NCI-H146 treated with DMSO at 0.1 percent for 48 hours (cell line): ENCODE results near the gene PRKD1.
A peak's percentile ranks its signal among the peaks of the same experiment; 100 is the strongest.

Source experiments
- DNase-seq: peaks from one replicate; lab custom pipeline; 2025; ENCODE audit not compliant: unreplicated experiment; lab: John Stamatoyannopoulos, UW

The PRKD1 gene

GRCh38 chr14:29684926-29685325, 242.7 kb downstream of the PRKD1 start:
- DNase-seq = no peak

GRCh38 chr14:29682789-29683188, 244.9 kb downstream of the PRKD1 start:
- DNase-seq = no peak

GRCh38 chr14:29681316-29681715, 246.3 kb downstream of the PRKD1 start:
- no peak for DNase-seq

- no peak for DNase-seq
Measured at GRCh38 chr14:29674566-29675285, 252.9 kb downstream of the PRKD1 start.

- no peak for DNase-seq
Measured at GRCh38 chr14:29672831-29673230, 254.8 kb downstream of the PRKD1 start.

- peak; percentile 10 for DNase-seq
Measured at GRCh38 chr14:29671034-29671433, 256.6 kb downstream of the PRKD1 start.

GRCh38 chr14:29668201-29668600, 259.4 kb downstream of the PRKD1 start:
- DNase-seq = peak; percentile 80

GRCh38 chr14:29664515-29664914, 263.1 kb downstream of the PRKD1 start:
- no peak for DNase-seq

GRCh38 chr14:29663281-29663801, 264.3 kb downstream of the PRKD1 start:
- no peak for DNase-seq

GRCh38 chr14:29654901-29655550, 272.6 kb downstream of the PRKD1 start:
- no peak for DNase-seq

- no peak for DNase-seq
Measured at GRCh38 chr14:29653303-29653702, 274.3 kb downstream of the PRKD1 start.

GRCh38 chr14:29652571-29652970, 275.1 kb downstream of the PRKD1 start:
- DNase-seq = no peak

- DNase-seq = no peak
Measured at GRCh38 chr14:29650554-29651269, 276.9 kb downstream of the PRKD1 start.

GRCh38 chr14:29649170-29649569, 278.5 kb downstream of the PRKD1 start:
- DNase-seq = no peak

GRCh38 chr14:29648045-29648444, 279.6 kb downstream of the PRKD1 start:
- DNase-seq = no peak

- no peak for DNase-seq
Measured at GRCh38 chr14:29645117-29645516, 282.5 kb downstream of the PRKD1 start.

- DNase-seq = no peak
Measured at GRCh38 chr14:29643433-29644211, 284.0 kb downstream of the PRKD1 start.

- DNase-seq = no peak
Measured at GRCh38 chr14:29637411-29637810, 290.2 kb downstream of the PRKD1 start.

GRCh38 chr14:29636870-29637269, 290.8 kb downstream of the PRKD1 start:
- DNase-seq = no peak

- DNase-seq = no peak
Measured at GRCh38 chr14:29630566-29631160, 297.0 kb downstream of the PRKD1 start.

- DNase-seq = no peak
Measured at GRCh38 chr14:29629839-29630238, 297.8 kb downstream of the PRKD1 start.
